HepG2 (cell line): ENCODE measurements around the gene PCDHGB3. TPM values are rescaled to one million over a fixed set of nuclear protein-coding genes. Genes with fewer than 3 reads are reported as not detected.

Experiments used
- ATAC-seq: fragments of 200-7000 bp; cut with Tn5 transposase; 3 replicates; pipeline ENCODE4 v1.9.1; 2020; ENCODE audit warnings: mild to moderate bottlenecking, moderate library complexity
- BruUV-seq: library from RNA; stranded (reverse); fragments of 400-500 nt; replicated peaks from 2 replicates; lab custom pipeline; 2021; lab: Mats Ljungman, UMichigan
- CTCF ChIA-PET: fragments of 300-600 bp; formaldehyde crosslinking; extraction: SDS; loops from one replicate; lab custom pipeline; 2021; ENCODE audit warnings: low total read pairs, inconsistent platforms, low intra/inter-chr PET ratio; lab: Yijun Ruan, JAX
- POLR2A ChIA-PET: fragments of 350-600 bp; sonication (Branson Sonifier 250); formaldehyde crosslinking; loops from one replicate; lab custom pipeline; 2020; ENCODE audit warnings: antibody characterized with exemption, inconsistent platforms; lab: Yijun Ruan, JAX
- DNase-seq: peaks from one replicate; pipeline ENCODE4 v3.0.0-alpha.2; 2015; ENCODE audit warnings: low spot score
- FAIRE-seq: peaks from 3 replicates; lab custom pipeline; 2011; peaks lifted over from hg19 to GRCh38; lab: Jason Lieb, UNC
- H2AFZ ChIP-seq: one replicate; pipeline ENCODE4 v1.6.1; 2011; ENCODE audit warnings: low read length, inconsistent platforms
- H3K27ac ChIP-seq: fragments of 300-600 bp; 3 replicates; pipeline ENCODE4 v1.8.0; 2011; ENCODE audit warnings: mixed run types, mild to moderate bottlenecking, mixed read lengths, low read length, inconsistent platforms; ENCODE audit not compliant: insufficient read depth; ENCODE audit errors: extremely low read length
- H3K27me3 ChIP-seq, 2 experiments: fragments of 200-600 bp in 1 of 2; 2 replicates in 1 of 2; 3 replicates in 1 of 2; pipeline versions ENCODE4 v1.6.0 to v1.8.0; 2011; ENCODE audit warnings: low read length in 2 of 2, mild to moderate bottlenecking in 2 of 2, moderate library complexity in 2 of 2, inconsistent platforms in 1 of 2; ENCODE audit not compliant: insufficient read depth in 2 of 2, control insufficient read depth in 1 of 2
- H3K36me3 ChIP-seq, 2 experiments: fragments of 200-600 bp in 1 of 2; replicated peaks in 1 of 2; 2 replicates in 1 of 2; 3 replicates in 1 of 2; pipeline versions ENCODE4 v1.5.1 to v1.8.0; 2011; ENCODE audit warnings: low read length in 2 of 2, inconsistent platforms in 1 of 2; ENCODE audit not compliant: insufficient read depth in 2 of 2, control insufficient read depth in 1 of 2
- H3K4me1 ChIP-seq: 2 replicates; pipeline ENCODE4 v1.5.1; 2012; ENCODE audit warnings: low read length, inconsistent platforms; ENCODE audit not compliant: insufficient read depth
- H3K4me2 ChIP-seq: 2 replicates; pipeline ENCODE4 v1.6.0; 2011; ENCODE audit warnings: low read depth, low read length, inconsistent platforms
- H3K4me3 ChIP-seq, 3 experiments: fragments of 200-600 bp in 1 of 3; sonication (generic), shearing (Covaris generic) in 1 of 3; replicated peaks in 1 of 3; 2 replicates each; pipeline ENCODE4 v1.5.1; 2011 to 2016; ENCODE audit warnings: low read length in 3 of 3, inconsistent platforms in 2 of 3, low read depth in 2 of 3, mild to moderate bottlenecking in 2 of 3, control low read depth in 1 of 3, mixed read lengths in 1 of 3; ENCODE audit not compliant: insufficient read depth in 1 of 3
- H3K79me2 ChIP-seq: one replicate; pipeline ENCODE4 v1.6.1; 2011; ENCODE audit warnings: low read length, inconsistent platforms; ENCODE audit not compliant: insufficient read depth
- H3K9ac ChIP-seq: 2 replicates; pipeline ENCODE4 v1.6.0; 2011; ENCODE audit warnings: mild to moderate bottlenecking, low read depth, low read length, inconsistent platforms; ENCODE audit not compliant: insufficient read depth
- H3K9me3 ChIP-seq: 2 replicates; pipeline ENCODE4 v1.5.1; 2012; ENCODE audit warnings: mild to moderate bottlenecking, low read length
- H4K20me1 ChIP-seq: 2 replicates; pipeline ENCODE4 v1.6.0; 2011; ENCODE audit warnings: inconsistent platforms, mild to moderate bottlenecking, low read length, moderate library complexity; ENCODE audit not compliant: insufficient read depth
- ASH2L ChIP-seq: fragments of 300-600, 200-600 bp; sonication (generic); IDR thresholded peaks from 2 replicates; pipeline ENCODE4 v1.7.0; 2017; ENCODE audit warnings: low read depth, mild to moderate bottlenecking, moderate library complexity, mixed read lengths, low read length; ENCODE audit not compliant: insufficient read length
- GATAD2A ChIP-seq: IDR thresholded peaks from 2 replicates; pipeline ENCODE4 v1.6.1; 2016
- NFRKB ChIP-seq: fragments of 450-650 bp; IDR thresholded peaks from 2 replicates; pipeline ENCODE4 v1.6.1; 2017
- SNAI1 ChIP-seq: sonication (generic); formaldehyde crosslinking; IDR thresholded peaks from 2 replicates; pipeline ENCODE4 v1.5.0; 2020; ENCODE audit warnings: mild to moderate bottlenecking, missing genetic modification reagents, borderline replicate concordance
- SOX5 ChIP-seq: IDR thresholded peaks from 2 replicates; pipeline ENCODE4 v1.6.1; 2016; ENCODE audit warnings: borderline replicate concordance
- ZHX2 ChIP-seq, 2 experiments: sonication (generic) in 1 of 2; formaldehyde crosslinking in 1 of 2; IDR thresholded peaks; 2 replicates each; pipeline versions ENCODE4 v1.6.1 to v1.9.0; 2014 to 2022; ENCODE audit warnings: antibody characterized with exemption in 1 of 2, borderline replicate concordance in 1 of 2, inconsistent platforms in 1 of 2, low read depth in 1 of 2, missing genetic modification reagents in 1 of 2
- ZNF460 ChIP-seq: sonication (generic); formaldehyde crosslinking; IDR thresholded peaks from 2 replicates; pipeline ENCODE4 v1.5.1; 2020; ENCODE audit warnings: missing genetic modification reagents, mild to moderate bottlenecking, borderline replicate concordance
- ZNF512 ChIP-seq: sonication (generic); formaldehyde crosslinking; IDR thresholded peaks from 2 replicates; pipeline ENCODE4 v1.4.0; 2020; ENCODE audit warnings: mild to moderate bottlenecking, missing genetic modification reagents
- ZNF562 ChIP-seq: sonication (generic); formaldehyde crosslinking; IDR thresholded peaks from 2 replicates; pipeline ENCODE4 v1.8.0; 2022; ENCODE audit warnings: missing genetic modification reagents, borderline replicate concordance
- WGBS: methylation state at CpG from one replicate; pipeline ENCODE4 v1.1.6; 2017; ENCODE audit warnings: low lambda C conversion rate; 5-methylcytosine and 5-hydroxymethylcytosine counted together
- in situ Hi-C: cut with HindIII; loops from 2 replicates; pipeline ENCODE4 v1.10.0; 2017; ENCODE audit warnings: low pct_unique_long_range_greater_than_20kb; ENCODE audit not compliant: extremely low pct_ligation_motif_present
- intact Hi-C: fragments of 100-400 bp; cut with micrococcal nuclease; formaldehyde crosslinking; loops from one replicate; pipeline ENCODE4 v1.10.0; 2022; ENCODE audit not compliant: unreplicated experiment
- polyA plus RNA-seq, 8 experiments: library from polyadenylated mRNA; depleted of rRNA in 3 of 8; stranded (reverse) in 7 of 8; unstranded in 1 of 8; fragments of >200 nt; fragmentation: Illumina TruSeq in 4 of 8; extraction: Trizol in 4 of 8; gene quantifications; 2 replicates each; pipeline versions ENCODE4 v1.2.1 to v1.2.3, GENCODE V29; 2011 to 2016; ENCODE audit warnings: low read depth in 4 of 8, missing spikeins in 1 of 8, mixed read lengths in 1 of 8; ENCODE audit not compliant: insufficient read depth in 1 of 8
- total RNA-seq, 5 experiments: library from RNA; depleted of rRNA; stranded (reverse); fragments of >200 nt; fragmentation: Illumina TruSeq; extraction: Trizol; gene quantifications; 2 replicates each; pipeline ENCODE4 v1.2.3, GENCODE V29; 2016; ENCODE audit warnings: low read depth in 1 of 5

The PCDHGB3 gene
- total and polyA plus RNA-seq, 2 of the 13 experiments (the other 11 are each of a cell fraction or from before 2014, with no cell fraction given): 0.40 to 0.44 TPM

GRCh38 chr5:141383345-141383744 is 13.3 kb downstream of the PCDHGB3 start:
- Histone ChIP-seq H4K20me1 (no peaks in the 10 kb centered on the region), H3K9ac (no peak overlapping the region), H3K4me1 (peaks cover 1% of the 10 kb centered on the region; the same call in 1 of the 2 replicates), H3K79me2 (no peaks in the 10 kb centered on the region), H3K36me3 (no peaks in the 10 kb centered on the region), H3K4me2 (no peak overlapping the region), H3K4me3 (no peak overlapping the region), H2AFZ (no peak overlapping the region), H3K27ac (no peak overlapping the region), H3K27me3 (no peaks in the 10 kb centered on the region), H3K9me3 (no peaks in the 10 kb centered on the region; the same call in 1 of the 2 replicates)
- TF ChIP-seq ZNF460 (CRISPR knock-in tag) (no peak), NFRKB (no peak)
- BruUV-seq: no TSS peak
- FAIRE-seq (no peak), DNase-seq (no peak), ATAC-seq (no peak)
- in situ Hi-C loops (no loop called here), intact Hi-C loops (no loop called here)
- ChIA-PET CTCF (no interaction called here), POLR2A (no interaction called here)
- WGBS: 68% methylated on average over 17 of the region's 21 CpGs

- Histone ChIP-seq H3K4me2 (no peak overlapping the region), H3K9ac (no peak overlapping the region), H3K4me3 (no peak overlapping the region), H2AFZ (no peak overlapping the region), H3K36me3 (no peaks in the 10 kb centered on the region), H3K27me3 (no peaks in the 10 kb centered on the region), H4K20me1 (no peaks in the 10 kb centered on the region), H3K4me1 (peaks cover 5% of the 10 kb centered on the region; the same call in 1 of the 2 replicates), H3K27ac (no peak overlapping the region), H3K79me2 (no peaks in the 10 kb centered on the region), H3K9me3 (peaks cover 10% of the 10 kb centered on the region; the same call in 1 of the 2 replicates)
- FAIRE-seq: no peak
- ChIA-PET POLR2A (no interaction called here), CTCF (no interaction called here)
- DNase-seq: no peak
- WGBS: 56% methylated on average over 7 of the region's 43 CpGs
- in situ Hi-C loops (no loop called here), intact Hi-C loops (no loop called here)
- TF ChIP-seq SOX5 (CRISPR knock-in tag) (no peak), ASH2L (no peak), ZNF512 (CRISPR knock-in tag) (no peak), ZNF562 (CRISPR knock-in tag) (no peak), SNAI1 (CRISPR knock-in tag) (no peak), GATAD2A (CRISPR knock-in tag) (no peak), ZHX2 (IDR thresholded peaks at IDR 0.05; ENCODE audit: low read depth) (no peak), ZHX2 (CRISPR knock-in tag; IDR thresholded peaks at IDR 0.05; ENCODE audit: borderline replicate concordance) (no peak)
- no peak for ATAC-seq
- no TSS peak for BruUV-seq
Observed at GRCh38 chr5:141384471-141385267, 14.6 kb downstream of the PCDHGB3 start.
